Measurements from ENCODE around the gene CACNA1C. TPM values are rescaled to one million over a fixed set of nuclear protein-coding genes. Genes with fewer than 3 reads are reported as not detected.

CACNA1C gene
- total RNA-seq, 2 experiments from 2014 or later, result 0.05 to 0.08 TPM

GRCh38 chr12:2541631-2542204 is 488.9 kb downstream of the CACNA1C start:
- Histone ChIP-seq H3K36me3 (ENCODE audit: insufficient read depth, low read length) (no peaks in the 10 kb centered on the region), H3K4me3 (ENCODE audit: low read length) (no peak overlapping the region), H3K27me3 (ENCODE audit: control insufficient read depth in 1 of 2, insufficient read depth in 2 of 2, low read length in 2 of 2) (no peaks in the 10 kb centered on the region), H3K27ac (ENCODE audit: low read depth in 1 of 2, low read length in 2 of 2) (no peak overlapping the region), H3K4me1 (ENCODE audit: insufficient read depth, low read length) (no peaks in the 10 kb centered on the region), H3K9me3 (ENCODE audit: control insufficient read depth in 1 of 2, insufficient read depth in 1 of 2, low read length in 2 of 2) (peaks cover 0 to 7% of the 10 kb centered on the region in 2 experiments)
- Mint-ChIP-seq H3K36me3 (ENCODE audit: low read depth) (no peaks in the 10 kb centered on the region), H3K9me3 (no peaks in the 10 kb centered on the region), H3K27me3 (peaks cover 7% of the 10 kb centered on the region), H3K4me3 (no peak overlapping the region), H3K4me1 (ENCODE audit: low read depth) (no peaks in the 10 kb centered on the region), H3K27ac (no peak overlapping the region)
- intact Hi-C loops (cut with DNase I, micrococcal nuclease), result no loop called here
- no peak for ATAC-seq (ENCODE audit: poor library complexity)
- TF ChIP-seq CTCF (IDR thresholded peaks at IDR 0.05), result no peak
- CTCF ChIA-PET, result no interaction called here
- no peak for DNase-seq
- POLR2A ChIA-PET, result no interaction called here

GRCh38 chr12:2543801-2544200 is 491.0 kb downstream of the CACNA1C start:
- no peak overlapping the region for H3K27ac ChIP-seq (ENCODE audit: low read depth in 1 of 2, low read length in 2 of 2)
- CTCF ChIA-PET, result no interaction called here
- peaks cover 10% of the 10 kb centered on the region for H3K27me3 Mint-ChIP-seq
- no peak overlapping the region for H3K27ac Mint-ChIP-seq
- no peaks in the 10 kb centered on the region for H3K4me1 ChIP-seq (ENCODE audit: insufficient read depth, low read length)
- peaks cover 0 to 3% of the 10 kb centered on the region in 2 experiments for H3K27me3 ChIP-seq (ENCODE audit: control insufficient read depth in 1 of 2, insufficient read depth in 2 of 2, low read length in 2 of 2)
- H3K9me3 Mint-ChIP-seq, result no peaks in the 10 kb centered on the region
- TF ChIP-seq CTCF (IDR thresholded peaks at IDR 0.05), result no peak
- DNase-seq, result no peak
- H3K9me3 ChIP-seq (ENCODE audit: control insufficient read depth in 1 of 2, insufficient read depth in 1 of 2, low read length in 2 of 2), result peaks cover 0 to 7% of the 10 kb centered on the region in 2 experiments
- no peak for ATAC-seq (ENCODE audit: poor library complexity)
- no peaks in the 10 kb centered on the region for H3K36me3 Mint-ChIP-seq (ENCODE audit: low read depth)
- no peaks in the 10 kb centered on the region for H3K4me1 Mint-ChIP-seq (ENCODE audit: low read depth)
- POLR2A ChIA-PET, result no interaction called here
- no peak overlapping the region for H3K4me3 Mint-ChIP-seq
- H3K36me3 ChIP-seq (ENCODE audit: insufficient read depth, low read length), result no peaks in the 10 kb centered on the region
- intact Hi-C loops (cut with DNase I, micrococcal nuclease), result no loop called here
- no peak overlapping the region for H3K4me3 ChIP-seq (ENCODE audit: low read length)

- H3K9me3 Mint-ChIP-seq, result no peaks in the 10 kb centered on the region
- CTCF ChIA-PET, result no interaction called here
- H3K36me3 ChIP-seq (ENCODE audit: insufficient read depth, low read length), result no peaks in the 10 kb centered on the region
- H3K4me3 ChIP-seq (ENCODE audit: low read length), result no peak overlapping the region
- no peak overlapping the region for H3K27ac Mint-ChIP-seq
- intact Hi-C loops (cut with DNase I, micrococcal nuclease), result no loop called here
- TF ChIP-seq CTCF (IDR thresholded peaks at IDR 0.05), result no peak
- H3K27ac ChIP-seq (ENCODE audit: low read depth in 1 of 2, low read length in 2 of 2), result no peak overlapping the region
- no peak overlapping the region for H3K4me3 Mint-ChIP-seq
- ATAC-seq (ENCODE audit: poor library complexity), result no peak
- peaks cover 10% of the 10 kb centered on the region for H3K27me3 Mint-ChIP-seq
- no peak for DNase-seq
- H3K36me3 Mint-ChIP-seq (ENCODE audit: low read depth), result no peaks in the 10 kb centered on the region
- peaks cover 0 to 7% of the 10 kb centered on the region in 2 experiments for H3K9me3 ChIP-seq (ENCODE audit: control insufficient read depth in 1 of 2, insufficient read depth in 1 of 2, low read length in 2 of 2)
- H3K4me1 ChIP-seq (ENCODE audit: insufficient read depth, low read length), result no peaks in the 10 kb centered on the region
- POLR2A ChIA-PET, result no interaction called here
- H3K4me1 Mint-ChIP-seq (ENCODE audit: low read depth), result no peaks in the 10 kb centered on the region
- peaks cover 0 to 3% of the 10 kb centered on the region in 2 experiments for H3K27me3 ChIP-seq (ENCODE audit: control insufficient read depth in 1 of 2, insufficient read depth in 2 of 2, low read length in 2 of 2)
Measured at GRCh38 chr12:2544230-2544629, 491.4 kb downstream of the CACNA1C start.

All from CD4-positive, alpha-beta T cell (primary cell).